SKM-1 treated with dmso at 0.1 percent for 144 hours (cell line): ENCODE measurements around the gene PDZRN4.
"Not testable (repeated sequence)": the region's sequence is repeated elsewhere in the genome, so short reads cannot be mapped to it uniquely, and the experiment has no call there.

ENCODE experiments used
- DNase-seq: peaks from one replicate; lab custom pipeline; 2025; ENCODE audit not compliant: unreplicated experiment; lab: John Stamatoyannopoulos, UW

PDZRN4 gene

DNA sequence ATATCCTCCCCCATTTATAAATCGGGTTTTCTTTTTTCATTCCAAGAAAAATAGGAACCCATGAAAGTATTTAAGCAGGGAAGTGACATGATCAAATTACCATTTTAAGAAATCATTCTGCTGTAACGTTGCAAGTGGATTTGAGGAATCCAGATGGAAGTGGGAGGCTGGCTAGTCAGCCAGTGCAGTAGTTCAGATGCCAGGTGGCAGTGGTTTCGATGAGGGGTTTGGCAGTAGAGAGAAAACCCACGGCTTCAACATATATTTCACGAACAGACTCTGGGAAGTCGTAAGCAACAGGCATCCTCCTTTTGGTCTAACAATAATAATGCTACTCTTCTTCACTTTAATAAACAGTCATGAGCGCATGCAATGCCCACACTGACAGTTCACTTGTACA is 25.0 kb downstream of the PDZRN4 start:
- DNase-seq: no peak

DNA sequence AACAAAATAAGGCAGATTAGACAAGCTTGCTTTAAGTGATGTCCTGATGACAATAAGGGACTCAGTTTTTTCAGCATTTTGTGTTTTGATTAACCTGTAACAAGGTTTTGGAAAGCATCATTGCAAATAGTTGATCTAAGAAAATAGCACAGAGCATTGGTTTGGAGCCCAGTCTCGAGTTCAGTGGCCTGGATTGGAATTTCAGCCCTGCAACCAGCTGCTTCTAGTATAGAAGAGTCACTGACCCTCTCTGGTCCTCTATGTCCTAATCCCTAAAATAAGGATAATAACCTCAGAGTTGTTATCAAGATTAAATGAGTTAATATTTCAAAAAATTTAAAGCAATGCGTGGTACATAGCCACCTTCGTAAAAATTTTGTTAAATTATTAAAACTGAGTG is 25.5 kb downstream of the PDZRN4 start:
- no peak for DNase-seq

DNA sequence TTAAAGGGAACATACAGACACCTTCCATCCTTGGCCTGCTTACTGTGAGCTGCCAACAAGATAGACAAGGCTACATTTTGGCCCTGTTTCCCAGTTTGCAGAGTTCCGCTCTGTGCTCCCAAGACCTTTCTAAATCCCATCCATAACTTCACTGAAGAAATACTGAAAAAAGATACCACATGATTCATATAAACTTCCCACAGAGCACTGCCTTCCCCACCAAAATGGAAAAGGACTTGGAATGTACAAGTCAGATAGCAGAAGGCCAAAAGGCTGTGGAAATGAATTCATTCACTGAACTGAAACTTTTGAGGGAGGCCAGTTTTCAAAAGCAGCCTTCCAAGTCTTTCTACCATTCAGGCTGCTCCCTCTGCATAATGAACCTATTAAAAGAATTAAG is 29.6 kb downstream of the PDZRN4 start:
- DNase-seq: no peak

DNA sequence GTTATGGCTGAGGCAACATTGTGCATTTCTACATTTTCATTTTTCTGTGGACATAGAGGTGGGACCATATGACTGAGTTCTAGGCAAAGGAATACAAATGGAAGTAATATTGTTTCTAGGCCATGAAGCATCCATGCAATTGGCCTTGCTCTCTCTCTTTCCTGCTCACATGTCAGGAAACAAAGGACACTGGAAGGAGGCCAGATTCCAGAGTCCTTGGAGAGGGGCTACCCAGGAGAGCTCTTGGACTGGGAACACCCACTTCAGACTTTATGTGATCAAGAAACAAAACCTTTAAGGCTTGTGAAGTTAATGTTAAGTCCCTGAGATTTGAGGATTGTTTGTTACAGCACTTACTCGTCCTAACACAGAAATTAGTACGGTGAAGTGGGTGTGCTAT is 32.8 kb downstream of the PDZRN4 start:
- DNase-seq: no peak

DNA sequence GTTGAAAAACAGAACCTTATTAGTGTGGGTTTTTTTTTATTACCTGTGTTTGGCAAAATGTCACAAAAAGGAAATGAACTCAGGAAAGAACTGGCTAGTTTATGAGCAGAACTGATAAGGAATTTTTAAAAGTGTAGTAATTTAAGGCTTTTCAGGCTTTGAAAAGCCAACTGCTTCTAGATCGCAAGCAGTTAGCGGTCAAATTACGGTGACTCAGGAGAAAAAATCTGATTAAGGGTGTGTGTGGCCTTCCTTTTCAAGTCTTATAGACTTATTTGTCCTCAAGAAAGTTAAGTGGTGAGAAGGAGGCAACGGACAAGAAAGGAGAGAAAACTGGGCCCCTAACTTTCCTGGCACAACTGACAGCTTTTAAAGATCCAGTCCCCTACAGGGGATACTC is 33.4 kb downstream of the PDZRN4 start:
- DNase-seq: no peak

DNA sequence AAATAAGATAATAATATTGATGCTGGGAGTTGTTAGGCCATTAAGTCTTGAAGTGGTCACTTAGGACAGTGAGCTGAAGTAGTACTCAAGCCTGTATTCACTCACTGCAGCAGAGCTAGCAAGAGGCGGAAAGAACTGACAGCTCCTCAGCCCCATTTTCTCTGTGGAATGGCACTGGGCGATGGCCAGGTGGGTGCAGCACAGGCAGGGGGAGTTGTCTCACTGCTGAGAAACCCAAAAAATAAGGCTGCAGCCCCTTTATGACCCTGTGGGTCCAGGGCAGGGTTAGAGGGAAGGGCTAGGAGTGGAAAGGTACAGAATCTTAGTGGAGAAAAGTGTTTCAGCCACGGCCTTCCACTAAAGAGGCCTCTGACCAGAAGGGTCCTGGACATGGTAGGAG is 35.5 kb downstream of the PDZRN4 start:
- no peak for DNase-seq

DNA sequence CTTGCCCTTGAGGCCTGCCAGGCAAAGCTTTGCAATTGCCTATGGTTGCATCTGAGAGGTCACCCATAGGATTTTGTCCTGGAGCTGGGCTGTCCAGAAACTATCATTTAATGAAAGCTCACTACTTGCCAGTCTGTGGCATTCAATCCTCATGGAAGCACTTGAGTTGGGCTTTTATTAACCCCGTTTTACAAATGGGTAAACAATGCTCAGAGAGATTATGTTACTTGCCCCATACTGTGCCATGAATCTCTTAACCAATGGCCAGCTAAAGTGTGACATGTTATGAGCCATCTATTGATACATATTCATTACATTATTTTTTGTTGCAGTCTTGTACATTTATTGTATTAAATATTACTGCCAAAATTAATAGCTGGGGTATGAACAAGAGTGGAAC is 35.9 kb downstream of the PDZRN4 start:
- DNase-seq: no peak

DNA sequence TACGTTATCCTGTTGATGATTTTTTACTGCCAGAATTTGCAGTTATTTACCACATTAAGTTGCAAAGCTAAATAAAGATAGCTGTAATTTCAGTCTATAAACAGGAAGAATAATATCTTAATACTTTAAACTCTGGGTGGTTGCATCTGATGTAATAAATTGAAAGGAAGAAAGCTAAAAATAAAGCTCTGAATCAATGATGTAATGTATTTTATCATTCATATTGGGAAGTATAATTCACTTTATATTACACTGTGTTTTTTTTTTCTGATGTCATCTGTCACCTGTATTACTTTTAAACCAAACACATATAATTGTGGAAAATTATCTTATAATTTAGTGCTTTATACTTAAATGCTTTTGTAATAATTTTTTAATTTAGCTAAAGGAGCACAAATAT is 37.1 kb downstream of the PDZRN4 start:
- DNase-seq: no peak

DNA sequence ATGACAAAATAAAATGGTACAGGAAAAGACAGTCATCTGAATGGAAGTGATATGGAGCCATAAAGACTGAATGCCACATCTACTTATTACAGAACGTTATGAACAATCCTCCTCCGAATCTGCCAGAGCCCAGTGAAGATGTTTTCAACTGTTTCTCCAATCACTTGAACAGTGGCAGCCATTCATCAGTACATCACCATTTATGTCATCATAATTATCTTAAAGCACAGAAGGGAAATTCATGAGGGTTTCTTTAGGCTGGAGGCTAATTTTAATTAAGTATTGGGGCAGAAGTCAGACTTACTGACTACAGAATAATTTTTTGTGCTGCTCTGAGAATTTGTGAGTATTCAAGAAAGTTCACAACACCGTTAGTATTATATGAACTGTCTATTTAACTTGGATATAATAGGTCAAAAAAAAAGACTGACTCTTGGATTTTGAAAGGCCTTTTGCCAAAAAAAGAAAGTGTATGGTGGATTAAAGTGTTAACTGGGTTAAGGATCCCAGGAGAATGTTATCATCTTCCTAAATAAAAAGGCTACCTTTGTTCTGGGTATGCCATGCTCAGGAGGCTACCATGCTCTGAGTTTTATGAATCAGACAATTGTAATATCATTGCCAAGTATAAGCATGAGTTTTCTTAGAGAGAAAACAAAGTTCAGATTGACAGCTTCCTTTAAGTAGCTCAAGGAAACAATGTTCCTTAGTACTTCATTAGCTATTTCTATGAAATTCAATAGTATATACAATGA is 40.1 kb downstream of the PDZRN4 start:
- DNase-seq: no peak

DNA sequence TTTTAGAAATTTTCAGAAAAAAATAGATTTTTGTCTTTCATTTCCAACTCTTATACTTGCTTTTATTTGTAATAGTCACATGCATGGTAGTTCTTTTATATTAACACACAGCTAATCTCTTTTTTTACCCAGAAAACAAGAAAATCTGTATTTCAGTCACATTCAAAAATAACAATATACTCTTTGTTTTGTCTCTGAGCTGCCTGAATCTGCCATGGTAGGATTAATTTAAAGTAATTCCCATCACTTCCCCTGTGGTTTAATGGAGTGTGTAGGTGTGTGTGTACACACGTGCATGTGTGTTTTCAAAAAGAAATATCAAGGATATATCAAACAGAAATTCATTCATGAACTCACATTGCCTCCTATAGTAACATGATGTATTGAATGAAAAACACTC is 42.6 kb downstream of the PDZRN4 start:
- no peak for DNase-seq

DNA sequence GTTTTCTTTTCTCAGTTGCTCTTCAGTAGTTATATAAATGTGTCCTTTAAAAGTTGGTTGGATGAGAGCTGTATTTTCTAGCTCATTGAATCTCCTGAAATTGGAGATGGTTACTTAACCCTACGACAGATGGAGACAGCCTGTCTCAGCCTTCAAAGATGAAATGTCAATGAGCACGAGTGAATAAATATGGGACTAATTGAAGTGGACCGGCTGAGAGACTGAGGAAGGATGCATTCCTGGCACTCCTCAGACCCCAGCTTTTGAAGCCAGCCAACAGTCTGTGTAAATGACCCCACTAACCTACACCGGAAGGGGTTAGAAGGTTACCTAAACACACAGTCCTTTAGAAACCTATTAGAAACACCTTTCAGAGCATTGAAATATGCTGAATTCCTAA is 46.6 kb downstream of the PDZRN4 start:
- DNase-seq: no peak

DNA sequence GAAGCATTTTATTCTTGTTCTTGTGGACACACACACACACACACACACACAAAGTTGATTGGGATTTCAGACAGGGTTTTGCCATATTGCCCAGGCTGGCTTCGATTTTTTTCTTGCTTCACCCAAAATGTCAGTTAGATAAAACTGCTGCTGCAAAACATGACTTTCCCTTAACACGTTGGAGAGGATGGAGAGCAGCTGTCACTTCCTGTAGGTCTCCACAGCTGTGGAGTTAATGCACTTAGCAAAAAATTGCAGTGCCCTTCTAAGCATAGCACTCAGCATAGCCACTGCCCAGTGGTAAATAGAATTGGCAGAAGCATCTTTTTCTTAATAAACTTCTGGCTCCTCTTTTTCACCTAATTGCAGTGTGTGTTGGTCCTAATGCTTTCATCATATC is 54.5 kb downstream of the PDZRN4 start:
- DNase-seq: no peak

DNA sequence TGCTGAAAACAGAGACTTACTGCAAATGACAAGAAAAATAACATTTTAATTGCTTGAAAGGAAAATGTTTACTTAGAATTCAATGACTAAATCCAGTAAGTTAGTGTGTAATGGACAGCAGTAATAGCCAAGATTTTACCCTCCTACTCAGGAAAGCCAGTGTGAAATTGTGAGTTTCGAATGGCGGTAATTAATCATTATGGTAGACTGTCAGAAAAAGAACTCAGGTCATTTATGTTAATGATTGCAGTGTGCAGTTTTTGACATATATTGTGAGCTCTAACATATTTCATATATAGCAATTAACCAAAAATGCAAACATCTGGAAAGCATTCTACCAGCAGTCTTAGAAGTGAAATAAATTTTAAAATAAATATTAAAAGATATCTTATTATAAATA is 60.3 kb downstream of the PDZRN4 start:
- DNase-seq: no peak

DNA sequence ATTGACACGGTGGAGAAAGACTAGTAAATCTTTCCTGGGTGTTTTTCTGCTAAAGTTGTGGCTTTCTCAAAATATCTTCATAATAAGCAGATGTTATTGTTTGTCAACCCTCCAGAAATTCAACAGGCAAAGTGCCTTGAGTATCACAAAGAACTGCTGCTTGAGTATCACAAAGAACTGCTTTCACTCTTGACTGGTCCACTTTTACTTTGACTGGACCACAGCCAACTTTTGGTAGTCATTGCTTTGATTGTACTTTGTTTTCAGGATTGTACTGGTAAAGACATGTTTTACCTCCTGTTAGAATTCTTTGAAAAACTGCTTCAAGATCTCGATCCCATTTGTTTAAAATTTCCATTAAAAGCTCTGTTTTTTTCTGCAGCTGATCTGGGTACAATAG is 62.6 kb downstream of the PDZRN4 start:
- DNase-seq: no peak

DNA sequence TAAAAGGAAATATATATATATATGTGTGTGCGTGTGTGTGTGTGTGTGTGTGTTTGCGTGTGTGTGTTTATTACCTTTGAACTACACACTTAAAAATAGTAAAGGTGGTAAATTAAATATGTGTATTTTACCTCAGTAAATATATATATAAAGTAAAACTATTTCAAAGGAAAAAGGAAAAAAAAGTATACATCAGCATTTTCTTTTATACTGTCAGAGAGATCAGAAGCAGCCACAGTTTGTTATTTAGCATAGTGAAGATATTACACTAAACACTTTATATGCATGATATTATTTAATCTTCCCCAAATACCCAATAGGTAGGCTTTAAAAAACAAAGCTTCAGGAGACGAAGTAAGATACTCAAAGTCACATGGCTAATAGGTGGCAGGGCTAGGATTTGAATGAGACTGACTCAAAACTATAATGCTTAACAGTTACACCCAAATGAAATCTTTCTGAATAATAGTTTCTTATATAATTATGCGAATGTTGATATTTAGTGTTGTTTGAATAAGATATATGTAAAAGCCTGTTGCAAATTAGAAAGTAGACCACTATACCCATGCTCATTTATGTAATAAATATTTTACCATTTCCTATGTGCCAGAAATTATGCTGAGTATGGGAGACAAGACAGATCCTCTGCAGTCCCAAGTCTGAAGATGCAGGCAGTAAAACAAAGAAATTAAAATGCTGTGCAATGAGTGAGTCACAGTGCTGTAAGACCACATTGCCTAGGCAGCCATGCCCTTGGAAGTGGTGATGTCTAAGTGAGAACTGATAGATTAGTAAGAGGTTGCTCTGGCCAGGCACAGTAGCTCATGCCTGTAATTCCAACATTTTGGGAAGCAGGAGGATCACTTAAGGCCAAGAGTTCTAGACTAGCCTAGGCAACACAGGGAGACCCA is 66.1 kb downstream of the PDZRN4 start:
- no peak for DNase-seq

DNA sequence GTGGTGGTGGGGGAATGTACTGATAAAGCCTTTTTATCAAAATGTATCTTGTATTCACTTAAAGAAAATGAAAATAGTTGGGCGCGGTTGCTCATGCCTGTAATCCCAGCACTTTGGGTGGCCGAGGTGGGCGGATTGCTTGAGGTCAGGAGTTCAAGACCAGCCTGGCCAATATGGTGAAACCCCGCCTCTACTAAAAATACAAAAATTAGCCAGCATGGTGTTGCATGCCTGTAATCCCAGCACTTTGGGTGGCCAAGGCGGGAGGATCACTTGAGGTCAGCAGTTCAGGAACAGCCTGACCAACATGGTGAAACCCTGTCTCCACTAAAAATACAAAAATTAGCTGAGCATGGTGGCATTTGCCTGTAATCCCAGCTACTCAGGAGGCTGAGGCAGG is 75.1 kb downstream of the PDZRN4 start:
- DNase-seq: not testable (repeated sequence)

DNA sequence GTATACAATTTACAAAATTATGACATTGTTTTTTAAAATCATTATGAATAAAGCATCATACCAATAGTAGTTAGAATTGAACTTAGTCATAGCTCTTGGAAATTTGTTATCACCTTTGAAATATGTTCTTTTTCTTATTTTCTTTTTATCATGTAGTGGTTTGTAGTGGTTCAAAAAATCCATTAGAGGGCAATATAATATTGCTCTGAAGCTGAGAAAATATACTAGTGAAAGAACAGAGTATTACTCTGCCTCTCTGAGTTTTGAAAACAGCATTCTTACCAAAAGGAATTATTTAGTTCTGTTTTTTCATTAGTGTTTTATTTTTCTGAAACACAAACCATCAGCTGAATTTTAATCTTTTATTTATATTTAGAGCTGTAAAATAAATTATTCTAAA is 76.2 kb downstream of the PDZRN4 start:
- peak; percentile 2 for DNase-seq

DNA sequence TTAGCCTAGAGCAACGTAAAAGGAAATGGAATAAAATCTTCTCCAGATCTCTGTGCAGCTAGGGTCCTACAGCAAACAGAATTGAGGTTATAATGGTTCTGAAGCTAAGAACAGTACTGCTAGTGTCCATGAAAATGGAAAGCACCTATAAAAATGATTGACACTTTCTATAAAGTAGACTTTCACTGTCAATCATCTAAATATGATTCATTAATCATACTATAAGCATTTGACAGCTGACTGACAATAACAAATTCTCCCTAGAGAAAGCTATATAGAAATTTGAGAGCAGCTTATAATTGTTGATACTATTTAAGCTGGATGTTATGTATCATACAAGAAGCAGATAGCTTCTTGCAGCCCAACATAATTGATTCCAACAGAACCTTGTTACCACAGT is 80.9 kb downstream of the PDZRN4 start:
- no peak for DNase-seq

DNA sequence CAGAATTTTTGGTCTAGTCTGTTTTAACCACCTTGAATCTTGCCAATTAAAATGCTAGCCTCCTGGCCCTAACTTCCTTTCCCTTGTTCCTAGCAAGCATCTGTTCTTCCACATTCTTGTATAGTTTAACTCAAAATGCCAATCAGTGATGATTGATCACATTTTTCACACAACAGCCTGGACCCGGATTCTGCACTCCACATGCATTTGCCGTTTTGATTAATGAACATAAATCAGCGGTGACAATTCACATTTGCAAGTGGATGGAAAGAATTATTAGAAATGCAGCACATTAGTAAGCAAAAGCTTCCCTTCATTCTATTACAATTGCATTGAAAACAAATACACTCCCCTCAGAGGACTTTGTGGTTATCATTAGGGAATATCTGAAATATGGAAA is 83.4 kb downstream of the PDZRN4 start:
- DNase-seq: no peak

DNA sequence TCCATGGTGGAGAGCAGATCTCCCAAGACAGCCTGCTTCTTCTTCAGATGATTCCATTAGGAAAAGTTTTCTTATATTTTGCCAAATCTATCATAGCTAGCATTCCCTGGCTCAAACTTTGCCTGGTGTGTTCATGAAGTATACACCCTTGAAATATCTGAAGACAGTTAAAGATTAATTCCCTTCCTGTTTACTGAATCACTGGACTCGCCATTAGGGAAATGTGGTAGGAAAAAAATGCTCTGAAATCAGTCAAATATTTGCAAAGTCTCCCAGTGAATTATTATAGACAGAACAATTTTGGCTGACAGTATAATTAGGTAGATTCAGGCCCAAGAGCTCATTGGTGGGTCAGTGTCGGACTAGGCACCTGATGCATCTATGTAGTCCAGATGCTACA is 86.5 kb downstream of the PDZRN4 start:
- DNase-seq: no peak

DNA sequence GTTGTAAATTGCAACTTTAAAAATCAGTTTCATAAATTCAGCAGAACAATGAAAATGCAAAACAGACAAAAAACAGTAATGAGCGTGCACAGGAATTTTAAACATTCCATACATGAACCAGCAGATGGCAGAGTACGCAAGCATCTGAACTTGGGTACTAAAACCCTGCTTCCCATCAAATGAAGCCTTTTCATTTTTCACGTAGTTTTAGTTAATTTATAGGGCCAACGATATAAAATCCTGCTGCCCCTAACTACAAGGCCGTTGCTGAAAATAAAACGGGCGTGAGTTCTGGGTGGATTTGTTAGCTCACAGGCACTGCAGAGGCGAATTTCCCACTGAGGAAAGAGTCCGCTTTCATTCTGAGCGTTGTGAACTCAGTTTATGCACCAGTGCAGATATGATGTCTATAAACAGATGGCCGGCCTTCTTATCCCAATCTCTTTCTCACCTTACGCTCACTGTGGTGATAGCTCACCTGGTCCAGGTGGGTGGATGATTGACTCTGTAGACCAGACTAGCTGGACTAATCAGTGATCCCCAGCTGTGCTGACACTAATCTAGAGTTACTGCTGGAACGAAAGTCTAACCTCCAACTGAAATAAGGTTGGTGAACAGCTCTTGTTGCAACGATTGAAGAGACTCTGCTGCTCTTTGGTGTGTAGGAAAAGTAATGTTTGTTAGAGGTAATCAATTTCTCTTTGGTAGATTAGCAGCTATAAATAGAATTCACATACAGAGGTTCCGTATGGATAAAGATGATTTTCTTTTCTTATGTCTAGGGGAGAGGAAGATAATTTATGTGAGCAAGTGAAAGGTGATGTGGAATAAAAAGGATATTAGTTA is 89.2 kb downstream of the PDZRN4 start:
- peak; percentile 5 for DNase-seq

DNA sequence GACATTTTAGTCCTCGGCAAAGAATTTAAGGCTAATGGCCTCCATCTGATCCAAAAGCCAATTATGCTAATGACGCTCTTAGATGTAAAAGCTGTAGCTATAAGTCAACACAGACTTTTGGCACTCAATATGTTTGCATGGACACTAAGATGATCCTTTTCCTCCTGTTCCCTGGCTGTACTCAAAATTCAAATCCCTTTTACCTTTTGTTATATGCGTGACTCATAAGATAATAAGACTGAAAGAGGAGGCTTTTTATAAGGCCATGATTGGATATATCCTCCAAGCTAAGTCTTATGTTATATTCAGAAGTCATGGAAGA is 89.8 kb downstream of the PDZRN4 start:
- DNase-seq: no peak
